K562 (cell line): ENCODE results near the gene GRB2. TPM values are rescaled to one million over a fixed set of nuclear protein-coding genes. Genes with fewer than 3 reads are reported as not detected.
A peak's percentile ranks its signal among the peaks of the same experiment; 100 is the strongest.

Experiments used
- ATAC-seq: fragments of 200-7000 bp; cut with Tn5 transposase; 3 replicates; pipeline ENCODE4 v1.9.1; 2020; ENCODE audit warnings: moderate library complexity
- Bru-seq: library from RNA; stranded (reverse); fragments of 400-500 nt; gene quantifications from one replicate; lab custom pipeline; 2021; lab: Mats Ljungman, UMichigan
- BruChase-seq, 2 experiments: library from RNA; stranded (reverse); fragments of 400-500 nt; gene quantifications; one replicate each; lab custom pipeline; 2021; lab: Mats Ljungman, UMichigan
- BruUV-seq: library from RNA; stranded (reverse); fragments of 400-500 nt; replicated peaks from 2 replicates; lab custom pipeline; 2021; lab: Mats Ljungman, UMichigan
- CTCF ChIA-PET: fragments of 300-600 bp; formaldehyde crosslinking; extraction: SDS; loops from one replicate; lab custom pipeline; 2021; ENCODE audit warnings: low intra/inter-chr PET ratio; lab: Yijun Ruan, JAX
- POLR2A ChIA-PET: fragments of 300-600, 350-650 bp; sonication (Branson Sonifier 250); formaldehyde crosslinking; extraction: SDS; loops from one replicate; lab custom pipeline; 2021; ENCODE audit warnings: antibody characterized with exemption, inconsistent platforms; lab: Yijun Ruan, JAX
- DNase-seq, 4 experiments: peaks; one replicate each; pipeline versions ENCODE4 v3.0.0 to v3.0.0-alpha.2; 2011 to 2018; ENCODE audit warnings: low spot score in 3 of 4, mixed read lengths in 3 of 4; ENCODE audit errors: extremely low read depth in 1 of 4
- FAIRE-seq: peaks from 2 replicates; lab custom pipeline; 2011; peaks lifted over from hg19 to GRCh38; lab: Jason Lieb, UNC
- H2AFZ ChIP-seq: 2 replicates; pipeline ENCODE4 v1.6.0; 2011; ENCODE audit warnings: low read depth, low read length, control low read depth, inconsistent platforms
- H3K27ac ChIP-seq: fragments of 200-600 bp; 3 replicates; pipeline ENCODE4 v1.8.0; 2011; ENCODE audit warnings: low read depth, mild to moderate bottlenecking, control low read depth, inconsistent platforms, low read length, moderate library complexity, mixed read lengths; ENCODE audit errors: extremely low read depth
- H3K27me3 ChIP-seq, 2 experiments: fragments of 300-600 bp in 1 of 2; 2 replicates in 1 of 2; 3 replicates in 1 of 2; pipeline versions ENCODE4 v1.6.0 to v1.8.0; 2011; ENCODE audit warnings: inconsistent platforms in 2 of 2, low read length in 2 of 2, mild to moderate bottlenecking in 1 of 2, mixed read lengths in 1 of 2, moderate library complexity in 1 of 2; ENCODE audit not compliant: control insufficient read depth in 2 of 2, insufficient read depth in 2 of 2
- H3K36me3 ChIP-seq: fragments of 300-600 bp; 3 replicates; pipeline ENCODE4 v1.8.0; 2011; ENCODE audit warnings: mild to moderate bottlenecking, low read length, inconsistent platforms; ENCODE audit not compliant: control insufficient read depth, insufficient read depth
- H3K4me1 ChIP-seq, 2 experiments: fragments of 200-600 bp in 1 of 2; replicated peaks in 1 of 2; 2 replicates in 1 of 2; 3 replicates in 1 of 2; pipeline versions ENCODE4 v1.5.1 to v1.8.0; 2011; ENCODE audit warnings: inconsistent platforms in 2 of 2, low read length in 2 of 2, mild to moderate bottlenecking in 1 of 2, mixed read lengths in 1 of 2, moderate library complexity in 1 of 2; ENCODE audit not compliant: control insufficient read depth in 2 of 2, insufficient read depth in 2 of 2
- H3K4me2 ChIP-seq: 2 replicates; pipeline ENCODE4 v1.6.1; 2011; ENCODE audit warnings: low read length, control low read depth, inconsistent platforms, mixed read lengths; ENCODE audit not compliant: insufficient read depth
- H3K4me3 ChIP-seq: fragments of 200-600 bp; sonication (generic), shearing (Covaris generic); 2 replicates; pipeline ENCODE4 v1.5.1; 2016; ENCODE audit warnings: control low read depth, inconsistent platforms
- H3K79me2 ChIP-seq: fragments of 200-600 bp; 3 replicates; pipeline ENCODE4 v1.8.0; 2011; ENCODE audit warnings: low read length, inconsistent platforms; ENCODE audit not compliant: control insufficient read depth, insufficient read depth
- H3K9ac ChIP-seq, 2 experiments: 2 replicates each; pipeline versions ENCODE4 v1.6.0 to v1.6.1; 2011; ENCODE audit warnings: low read depth in 2 of 2, low read length in 2 of 2, control low read depth in 1 of 2, inconsistent platforms in 1 of 2, mild to moderate bottlenecking in 1 of 2, mixed read lengths in 1 of 2; ENCODE audit not compliant: insufficient read depth in 1 of 2
- H3K9me1 ChIP-seq: one replicate; pipeline ENCODE4 v1.6.0; 2011; ENCODE audit warnings: inconsistent platforms, mild to moderate bottlenecking, low read length, moderate library complexity; ENCODE audit not compliant: control insufficient read depth, insufficient read depth
- H3K9me3 ChIP-seq: replicated peaks from 2 replicates; pipeline ENCODE4 v1.5.1; 2011; ENCODE audit warnings: low read depth, low read length, inconsistent platforms; ENCODE audit not compliant: control insufficient read depth, insufficient read depth
- H4K20me1 ChIP-seq: replicated peaks from 2 replicates; pipeline ENCODE4 v1.6.1; 2011; ENCODE audit warnings: low read length, inconsistent platforms, mixed read lengths; ENCODE audit not compliant: control insufficient read depth, insufficient read depth
- CBFA2T3 ChIP-seq: fragments of 450-650 bp; IDR thresholded peaks from 2 replicates; pipeline ENCODE4 v1.6.1; 2017
- CHAMP1 ChIP-seq: fragments of 450-650 bp; IDR thresholded peaks from 2 replicates; pipeline ENCODE4 v1.6.1; 2016; ENCODE audit warnings: mild to moderate bottlenecking
- DMBX1 ChIP-seq: fragments of 250-450 bp; sonication (Bioruptor Pico); IDR thresholded peaks from 2 replicates; pipeline ENCODE4 v1.8.0; 2022; ENCODE audit warnings: inconsistent platforms, mild to moderate bottlenecking, moderate library complexity, borderline replicate concordance
- ELF1 ChIP-seq: fragments of 200-800 bp; sonication (Bioruptor generic); IDR thresholded peaks from 2 replicates; pipeline ENCODE4 v1.6.1; 2016; ENCODE audit warnings: missing genetic modification characterization, missing compliant biosample characterization
- HDAC2 ChIP-seq: fragments of 450-650 bp; IDR thresholded peaks from 2 replicates; pipeline ENCODE4 v1.6.1; 2016; ENCODE audit warnings: mild to moderate bottlenecking
- KDM2B ChIP-seq: fragments of 250-450 bp; sonication (Bioruptor Pico); IDR thresholded peaks from 2 replicates; pipeline ENCODE4 v1.8.0; 2021; ENCODE audit warnings: mild to moderate bottlenecking, moderate library complexity
- MEIS2 ChIP-seq: fragments of 450-650 bp; IDR thresholded peaks from 2 replicates; pipeline ENCODE4 v1.6.1; 2014; ENCODE audit warnings: mild to moderate bottlenecking; ENCODE audit not compliant: partially characterized antibody
- RFX5 ChIP-seq: IDR thresholded peaks from 2 replicates; pipeline ENCODE4 v1.6.1; 2011; ENCODE audit warnings: low read depth, mild to moderate bottlenecking, improper control_type of control experiment, low read length
- SAP30 ChIP-seq: fragments of 200-600 bp; sonication (generic); IDR thresholded peaks from 2 replicates; pipeline ENCODE4 v1.6.1; 2012; ENCODE audit warnings: borderline replicate concordance, low read depth, mild to moderate bottlenecking, moderate library complexity, low read length, control low read depth, inconsistent platforms; ENCODE audit not compliant: insufficient read depth, poor library complexity, severe bottlenecking
- ZNF280A ChIP-seq: fragments of 450-650 bp; IDR thresholded peaks from 2 replicates; pipeline ENCODE4 v1.6.1; 2018; ENCODE audit warnings: mild to moderate bottlenecking, low read depth; ENCODE audit not compliant: partially characterized antibody
- WGBS: fragments of 100-300 bp; shearing (Covaris generic); methylation state at CpG from one replicate; pipeline ENCODE4 v1.1.6; 2016; ENCODE audit warnings: low coverage, mixed read lengths; ENCODE audit not compliant: insufficient coverage; ENCODE audit errors: missing lambda C conversion rate; 5-methylcytosine and 5-hydroxymethylcytosine counted together
- in situ Hi-C: fragments of 300-500 bp; cut with MboI; formaldehyde crosslinking; loops from 4 replicates; pipeline ENCODE4 v1.15.0; 2018; ENCODE audit warnings: inconsistent platforms, mixed read lengths
- intact Hi-C: fragments of 100-400 bp; cut with micrococcal nuclease; formaldehyde crosslinking; loops from 2 replicates; pipeline ENCODE4 v1.14.2; 2022
- long read RNA-seq, 3 experiments: library from polyadenylated mRNA in 2 of 3; library from RNA in 1 of 3; unstranded in 2 of 3; stranded (forward) in 1 of 3; transcript quantifications; one replicate each; pipeline ENCODE4 v2.0.0, GENCODE V29; 2019 to 2022
- polyA minus RNA-seq, 3 experiments: library from RNA; depleted of rRNA, polyadenylated mRNA; stranded (reverse); fragments of >200 nt; gene quantifications; 2 replicates each; pipeline ENCODE4 v1.2.3, GENCODE V29; 2011
- polyA plus RNA-seq, 8 experiments: library from polyadenylated mRNA; depleted of rRNA in 4 of 8; stranded (reverse) in 5 of 8; unstranded in 3 of 8; fragments of >200 nt; fragmentation: Nextera tagmentation in 2 of 8; fragmentation: Illumina TruSeq in 1 of 8; extraction: Ambion mirVana in 2 of 8; extraction: Trizol in 1 of 8; gene quantifications; 2 replicates each; pipeline versions ENCODE4 v1.2.1 to v1.2.3, GENCODE V29; 2011 to 2014; ENCODE audit warnings: inconsistent platforms in 1 of 8, missing spikeins in 1 of 8
- total RNA-seq, 7 experiments: library from RNA; depleted of rRNA in 6 of 7; stranded (reverse); fragments of >200 nt in 6 of 7; fragmentation: Illumina TruSeq in 2 of 7; extraction: Trizol in 2 of 7; gene quantifications; 2 replicates each; pipeline versions ENCODE4 v1.2.1 to v1.2.3, GENCODE V29; 2011 to 2021; ENCODE audit warnings: low replicate concordance in 1 of 7

The GRB2 gene
- total RNA-seq (2011; cell fraction: chromatin; rRNA removed; ENCODE audit: low replicate concordance), result 67.9 and 104 TPM in 2 replicates
- total RNA-seq (2011; cell fraction: nucleolus; rRNA removed), result 72.2 and 76.5 TPM in 2 replicates
- total RNA-seq (2011; cell fraction: nucleoplasm; rRNA removed), result 69.3 and 101 TPM in 2 replicates
- 107 and 125 TPM in 2 replicates for total RNA-seq (2014; rRNA removed)
- total RNA-seq (2014; rRNA removed; fragmentation: Illumina TruSeq; extraction: Trizol), result 65.3 and 79.9 TPM in 2 replicates
- total RNA-seq (2015; rRNA removed; fragmentation: Illumina TruSeq; extraction: Trizol), result 70.5 and 74.3 TPM in 2 replicates
- 113 and 115 TPM in 2 replicates for total RNA-seq (2021)
- polyA plus RNA-seq (2011; rRNA removed), result 66.8 and 136 TPM in 2 replicates
- 92.1 and 93.8 TPM in 2 replicates for polyA plus RNA-seq (2011; cell fraction: cytosol; rRNA removed)
- 20.1 and 22.1 TPM in 2 replicates for polyA plus RNA-seq (2011; cell fraction: nucleus; rRNA removed)
- 69.8 and 89.1 TPM in 2 replicates for polyA plus RNA-seq (2012)
- polyA plus RNA-seq (2014; fragmentation: Illumina TruSeq; extraction: Trizol), result 83.5 and 84.8 TPM in 2 replicates
- polyA plus RNA-seq (2014; fragmentation: Nextera tagmentation; extraction: Ambion mirVana), result 10 to 100 TPM; 57.2 to 69.1 TPM
- polyA plus RNA-seq (2014; rRNA removed), result 85.2 and 95.1 TPM in 2 replicates
- polyA minus RNA-seq (2011; rRNA and poly(A)+ RNA removed), result 32.5 and 47.6 TPM in 2 replicates
- 20.9 and 32.6 TPM in 2 replicates for polyA minus RNA-seq (2011; cell fraction: cytosol; rRNA and poly(A)+ RNA removed)
- polyA minus RNA-seq (2011; cell fraction: nucleus; rRNA and poly(A)+ RNA removed), result 18.7 and 28.4 TPM in 2 replicates
- Bru-seq, nascent RNA, result percentile 84 among the genes with signal in this experiment
- percentile 85 among the genes with signal in this experiment for BruChase-seq, experiment 1, labeled RNA remaining after a 2-hour chase
- BruChase-seq, experiment 2, labeled RNA remaining after a 6-hour chase, result percentile 83 among the genes with signal in this experiment
- long read RNA-seq, experiment 1, transcript GRB2-202 (6 exons, 3,248 nt), result major isoform, 271 of 568 reads
- long read RNA-seq, experiment 1, transcript GRB2-205 (5 exons, 3,182 nt), result minor isoform, 6 of 568 reads
- long read RNA-seq, experiment 1, partial matches to known transcripts, result 267 of 568 reads
- long read RNA-seq, experiment 1, other reads (novel, unspliced or antisense), result 23 of 568 reads
- long read RNA-seq, experiment 2, transcript GRB2-202 (6 exons, 3,248 nt), result major isoform, 38 of 113 reads
- long read RNA-seq, experiment 2, partial matches to known transcripts, result 5 of 113 reads
- long read RNA-seq, experiment 2, other reads (novel, unspliced or antisense), result 69 of 113 reads
- long read RNA-seq, experiment 3, transcript GRB2-202 (6 exons, 3,248 nt), result major isoform, 48 of 70 reads
- long read RNA-seq, experiment 3, partial matches to known transcripts, result 1 of 70 reads
- long read RNA-seq, experiment 3, other reads (novel, unspliced or antisense), result 20 of 70 reads

GRCh38 chr17:75405365-75406221, at the start of gene GRB2:
TSS of gene GRB2 (minus strand) at chr17:75405678. CDS start at chr17:75393628, 12,050 bp downstream.
- peaks cover 48% of the 10 kb centered on the region for H3K79me2 ChIP-seq
- WGBS, result 0% methylated on average over 20 of the region's 74 CpGs
- DNase-seq (peak; percentile 98 to 100 (median 100)), FAIRE-seq (peak; percentile 84), ATAC-seq (peak; percentile 95)
- peak within 1 kb of the TSS; percentile 84 to 97 for H3K9ac ChIP-seq
- POLR2A ChIA-PET, result interaction anchor here (0.6 to 2.8 kb wide), 18 partner anchors 10 to 457 kb away, joined by 3 to 17 read pairs (median 3); partner anchors contain the start of genes GGA3, MIF4GD, MRPS7 and SLC25A19
- H3K27me3 ChIP-seq, result no peaks in the 10 kb centered on the region; a peak in 1 of 5 replicates
- CTCF ChIA-PET, result interaction anchor here (0.6 to 3.3 kb wide), 4 partner anchors 83 to 166 kb away, joined by 3 to 24 read pairs (median 4); no protein-coding TSS in a partner anchor
- intact Hi-C loops, result loop anchor here (2.0 kb wide), 1 partner anchor 117 kb away; the partner anchor contains the start of gene SLC25A19
- H2AFZ ChIP-seq, result peak within 1 kb of the TSS; percentile 97
- H3K4me2 ChIP-seq, result peak within 1 kb of the TSS; percentile 95
- H3K4me3 ChIP-seq, result peak within 1 kb of the TSS; percentile 90
- H3K27ac ChIP-seq, result peak within 1 kb of the TSS; percentile 84
- no peaks in the 10 kb centered on the region for H3K9me1 ChIP-seq
- no TSS peak for BruUV-seq
- in situ Hi-C loops, result no loop called here
- peaks cover 12 to 15% of the 10 kb centered on the region in 2 experiments; a peak in 3 of 5 replicates for H3K4me1 ChIP-seq
- H4K20me1 ChIP-seq, result no peaks in the 10 kb centered on the region; the same call in none of the 2 replicates
- no peaks in the 10 kb centered on the region for H3K9me3 ChIP-seq
- peaks cover 8% of the 10 kb centered on the region; the same call in 2 of the 3 replicates for H3K36me3 ChIP-seq
- peak; percentile 78 for TF ChIP-seq ELF1 (tag)
- no peak for TF ChIP-seq RFX5
- no peak; the same call in 1 of the 2 replicates for TF ChIP-seq KDM2B
- no peak for TF ChIP-seq DMBX1 (CRISPR knock-in tag)
- TF ChIP-seq MEIS2, result peak; percentile 93
- peak; percentile 16; the same call in 1 of the 2 replicates for TF ChIP-seq CBFA2T3
- peak; percentile 82; the same call in 1 of the 2 replicates for TF ChIP-seq HDAC2
- TF ChIP-seq ZNF280A, result no peak
- peak; percentile 76 for TF ChIP-seq SAP30
- no peak for TF ChIP-seq CHAMP1
